Measurements from ENCODE around the gene GSTP1. TPM values are rescaled to one million over a fixed set of nuclear protein-coding genes. Genes with fewer than 3 reads are reported as not detected.
"Not testable (repeated sequence)": the region's sequence is repeated elsewhere in the genome, so short reads cannot be mapped to it uniquely, and the experiment has no call there.

The GSTP1 gene
- total RNA-seq, 1 experiment from 2014 or later, result 1,799 TPM

DNA sequence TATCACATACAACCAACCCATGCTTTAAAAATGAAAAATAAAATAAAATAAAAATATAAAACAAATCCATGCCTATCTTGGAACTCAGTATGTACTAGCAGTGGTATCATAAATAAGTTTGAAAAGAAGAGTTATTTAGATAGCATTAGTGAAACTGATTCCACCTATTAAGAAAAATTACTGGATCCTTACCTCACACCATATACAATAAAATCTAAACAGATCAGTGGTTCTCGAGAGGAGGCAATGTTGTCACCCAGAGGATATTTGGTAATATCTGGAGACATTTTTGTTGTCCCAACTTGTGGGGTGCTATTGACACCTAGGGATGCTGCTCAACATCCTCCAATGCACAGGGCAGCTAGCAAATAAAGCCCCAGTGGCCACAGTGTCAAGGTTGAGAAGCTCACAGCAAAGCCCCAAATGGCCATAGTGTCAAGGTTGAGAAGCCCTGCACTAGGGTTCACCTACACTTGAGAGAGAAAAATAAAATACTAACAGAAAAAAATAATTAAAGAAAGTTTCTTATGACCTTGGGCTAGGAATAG is 13.2 kb downstream of the GSTP1 start:
- Histone ChIP-seq H3K4me1 (0 out of 2 replicates have a peak, but pooled peaks cover 4% of the 10 kb centered on the region), H3K4me3 (ENCODE audit: low read depth, low read length) (no peak overlapping the region), H3K27me3 (replicated peaks; ENCODE audit: control insufficient read depth, insufficient read depth, low read length) (no peaks in the 10 kb centered on the region; the same call in 1 of the 2 replicates), H3K9me3 (peaks cover 7% of the 10 kb centered on the region), H3K36me3 (ENCODE audit: control insufficient read depth, insufficient read depth, low read length) (no peaks in the 10 kb centered on the region)
- intact Hi-C loops (cut with micrococcal nuclease; ENCODE audit: unreplicated experiment), result no loop called here
- BruUV-seq (replicated peaks), result no TSS peak
- no peak overlapping the region for H3K4me3 Mint-ChIP-seq (ENCODE audit: unreplicated experiment)
- no peak for DNase-seq
- H3K36me3 Mint-ChIP-seq (ENCODE audit: insufficient read depth, unreplicated experiment), result no peaks in the 10 kb centered on the region
- ChIA-PET CTCF (no interaction called here), POLR2A (no interaction called here)
- no peaks in the 10 kb centered on the region for H3K9me3 Mint-ChIP-seq (ENCODE audit: unreplicated experiment)
- TF ChIP-seq, protein P1, sequence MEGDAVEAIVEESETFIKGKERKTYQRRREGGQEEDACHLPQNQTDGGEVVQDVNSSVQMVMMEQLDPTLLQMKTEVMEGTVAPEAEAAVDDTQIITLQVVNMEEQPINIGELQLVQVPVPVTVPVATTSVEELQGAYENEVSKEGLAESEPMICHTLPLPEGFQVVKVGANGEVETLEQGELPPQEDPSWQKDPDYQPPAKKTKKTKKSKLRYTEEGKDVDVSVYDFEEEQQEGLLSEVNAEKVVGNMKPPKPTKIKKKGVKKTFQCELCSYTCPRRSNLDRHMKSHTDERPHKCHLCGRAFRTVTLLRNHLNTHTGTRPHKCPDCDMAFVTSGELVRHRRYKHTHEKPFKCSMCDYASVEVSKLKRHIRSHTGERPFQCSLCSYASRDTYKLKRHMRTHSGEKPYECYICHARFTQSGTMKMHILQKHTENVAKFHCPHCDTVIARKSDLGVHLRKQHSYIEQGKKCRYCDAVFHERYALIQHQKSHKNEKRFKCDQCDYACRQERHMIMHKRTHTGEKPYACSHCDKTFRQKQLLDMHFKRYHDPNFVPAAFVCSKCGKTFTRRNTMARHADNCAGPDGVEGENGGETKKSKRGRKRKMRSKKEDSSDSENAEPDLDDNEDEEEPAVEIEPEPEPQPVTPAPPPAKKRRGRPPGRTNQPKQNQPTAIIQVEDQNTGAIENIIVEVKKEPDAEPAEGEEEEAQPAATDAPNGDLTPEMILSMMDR (IDR thresholded peaks at IDR 0.05; ENCODE audit: insufficient read depth in 1 of 2, low read depth in 1 of 2, low read length in 1 of 2, severe bottlenecking in 1 of 2, unreplicated experiment in 1 of 2), result no peak
- H3K27ac Mint-ChIP-seq (ENCODE audit: unreplicated experiment), result no peak overlapping the region
- no peaks in the 10 kb centered on the region for H3K4me1 Mint-ChIP-seq (ENCODE audit: low read depth, unreplicated experiment)
- no peaks in the 10 kb centered on the region for H3K27me3 Mint-ChIP-seq (ENCODE audit: insufficient read depth, unreplicated experiment)

DNA sequence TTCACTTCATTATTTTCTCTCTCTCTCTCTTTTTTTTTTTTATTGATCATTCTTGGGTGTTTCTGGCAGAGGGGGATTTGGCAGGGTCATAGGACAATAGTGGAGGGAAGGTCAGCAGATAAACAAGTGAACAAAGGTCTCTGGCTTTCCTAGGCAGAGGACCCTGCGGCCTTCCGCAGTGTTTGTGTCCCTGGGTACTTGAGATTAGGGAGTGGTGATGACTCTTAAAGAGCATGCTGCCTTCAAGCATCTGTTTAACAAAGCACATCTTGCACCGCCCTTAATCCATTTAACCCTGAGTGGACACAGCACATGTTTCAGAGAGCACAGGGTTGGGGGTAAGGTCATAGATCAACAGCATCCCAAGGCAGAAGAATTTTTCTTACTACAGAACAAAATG is 13.8 kb downstream of the GSTP1 start:
- DNase-seq; CTCF ChIA-PET; H3K4me1 Mint-ChIP-seq (ENCODE audit: low read depth, unreplicated experiment); H3K9me3 ChIP-seq; POLR2A ChIA-PET; H3K4me1 ChIP-seq; H3K27ac Mint-ChIP-seq (ENCODE audit: unreplicated experiment); intact Hi-C loops (cut with micrococcal nuclease; ENCODE audit: unreplicated experiment); H3K27me3 ChIP-seq (replicated peaks; ENCODE audit: control insufficient read depth, insufficient read depth, low read length); H3K4me3 Mint-ChIP-seq (ENCODE audit: unreplicated experiment); H3K4me3 ChIP-seq (ENCODE audit: low read depth, low read length); BruUV-seq (replicated peaks); H3K27me3 Mint-ChIP-seq (ENCODE audit: insufficient read depth, unreplicated experiment); H3K36me3 Mint-ChIP-seq (ENCODE audit: insufficient read depth, unreplicated experiment); H3K9me3 Mint-ChIP-seq (ENCODE audit: unreplicated experiment); H3K36me3 ChIP-seq (ENCODE audit: control insufficient read depth, insufficient read depth, low read length): not testable (repeated sequence)

DNA sequence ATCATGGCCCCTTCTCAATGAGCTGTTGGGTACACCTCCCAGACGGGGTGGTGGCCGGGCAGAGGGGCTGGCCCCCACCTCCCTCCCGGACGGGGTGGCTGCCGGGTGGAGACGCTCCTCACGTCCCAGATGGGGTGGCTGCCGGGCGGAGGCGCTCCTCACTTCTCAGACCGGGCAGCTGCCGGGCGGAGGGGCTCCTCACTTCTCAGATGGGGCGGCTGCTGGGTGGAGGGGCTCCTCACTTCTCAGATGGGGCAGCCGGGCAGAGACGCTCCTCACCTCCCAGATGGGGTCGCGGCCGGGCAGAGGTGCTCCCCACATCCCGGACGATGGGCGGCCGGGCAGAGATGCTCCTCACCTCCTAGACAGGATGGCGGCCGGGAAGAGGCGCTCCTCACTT is 14.4 kb downstream of the GSTP1 start:
- H3K4me1 Mint-ChIP-seq (ENCODE audit: low read depth, unreplicated experiment); H3K36me3 ChIP-seq (ENCODE audit: control insufficient read depth, insufficient read depth, low read length); H3K4me1 ChIP-seq; H3K36me3 Mint-ChIP-seq (ENCODE audit: insufficient read depth, unreplicated experiment); H3K9me3 Mint-ChIP-seq (ENCODE audit: unreplicated experiment); H3K27me3 Mint-ChIP-seq (ENCODE audit: insufficient read depth, unreplicated experiment); CTCF ChIA-PET; BruUV-seq (replicated peaks); DNase-seq; H3K4me3 Mint-ChIP-seq (ENCODE audit: unreplicated experiment); intact Hi-C loops (cut with micrococcal nuclease; ENCODE audit: unreplicated experiment); H3K4me3 ChIP-seq (ENCODE audit: low read depth, low read length); H3K27me3 ChIP-seq (replicated peaks; ENCODE audit: control insufficient read depth, insufficient read depth, low read length); POLR2A ChIA-PET; H3K27ac Mint-ChIP-seq (ENCODE audit: unreplicated experiment): not testable (repeated sequence)
- peaks cover 14% of the 10 kb centered on the region for H3K9me3 ChIP-seq

DNA sequence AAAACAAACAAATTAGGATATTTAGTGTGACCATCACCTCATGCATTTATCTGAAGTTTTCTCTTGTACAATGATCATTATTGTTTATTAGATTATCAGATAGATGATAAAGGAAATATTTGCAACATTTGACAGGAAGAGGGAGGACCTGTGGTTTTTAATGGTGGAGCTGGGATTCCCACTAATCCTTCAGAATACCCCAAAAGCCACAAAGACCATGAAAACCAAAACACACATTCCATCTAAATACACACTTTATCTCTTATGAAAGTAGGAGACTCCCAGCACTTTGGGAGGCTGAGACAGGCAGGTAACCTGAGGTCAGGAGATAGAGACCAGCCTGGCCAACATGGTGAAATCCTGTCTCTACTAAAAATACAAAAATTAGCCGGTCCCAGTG is 15.5 kb downstream of the GSTP1 start:
- no TSS peak for BruUV-seq (replicated peaks)
- POLR2A ChIA-PET, result no interaction called here

More for the DNA sequence above, 15.5 kb downstream of the GSTP1 start:
- CTCF ChIA-PET, result interaction anchor here (0.7 kb wide), 1 partner anchor 16 kb away, joined by 3 read pairs; no protein-coding TSS in a partner anchor
- intact Hi-C loops (cut with micrococcal nuclease; ENCODE audit: unreplicated experiment), result no loop called here
- TF ChIP-seq, protein P1 (IDR thresholded peaks at IDR 0.05; ENCODE audit: insufficient read depth in 1 of 2, low read depth in 1 of 2, low read length in 1 of 2, severe bottlenecking in 1 of 2, unreplicated experiment in 1 of 2), result no peak
- no peak overlapping the region for H3K4me3 ChIP-seq (ENCODE audit: low read depth, low read length)
- no peaks in the 10 kb centered on the region; the same call in 1 of the 2 replicates for H3K27me3 ChIP-seq (replicated peaks; ENCODE audit: control insufficient read depth, insufficient read depth, low read length)
- peaks cover 14% of the 10 kb centered on the region for H3K9me3 ChIP-seq
- no peaks in the 10 kb centered on the region for H3K36me3 ChIP-seq (ENCODE audit: control insufficient read depth, insufficient read depth, low read length)
- H3K4me1 ChIP-seq, result no peaks in the 10 kb centered on the region
- DNase-seq, result no peak
- no peak overlapping the region for H3K4me3 Mint-ChIP-seq (ENCODE audit: unreplicated experiment)
- H3K27ac Mint-ChIP-seq (ENCODE audit: unreplicated experiment), result no peak overlapping the region
- no peaks in the 10 kb centered on the region for H3K36me3 Mint-ChIP-seq (ENCODE audit: insufficient read depth, unreplicated experiment)
- H3K4me1 Mint-ChIP-seq (ENCODE audit: low read depth, unreplicated experiment), result no peaks in the 10 kb centered on the region
- H3K27me3 Mint-ChIP-seq (ENCODE audit: insufficient read depth, unreplicated experiment), result no peaks in the 10 kb centered on the region
- H3K9me3 Mint-ChIP-seq (ENCODE audit: unreplicated experiment), result peaks cover 10% of the 10 kb centered on the region

All from Caco-2 (cell line).